Mesendoderm (in vitro differentiated cells): ENCODE measurements around the gene CACTIN.

Experiments used
- DNase-seq: peaks from one replicate; pipeline ENCODE4 v3.0.0; 2013
- H2AK5ac ChIP-seq: 2 replicates; pipeline ENCODE4 v1.6.1; 2013; ENCODE audit warnings: low read length, inconsistent platforms
- H2BK120ac ChIP-seq: 2 replicates; pipeline ENCODE4 v1.6.1; 2013; ENCODE audit warnings: low read depth, mild to moderate bottlenecking, low read length, moderate library complexity, mixed read lengths
- H2BK15ac ChIP-seq: replicated peaks from 2 replicates; pipeline ENCODE4 v1.6.1; 2013; ENCODE audit warnings: low read depth, mild to moderate bottlenecking, moderate library complexity
- H2BK5ac ChIP-seq: 2 replicates; pipeline ENCODE4 v1.6.1; 2013; ENCODE audit warnings: low read length, inconsistent platforms
- H3K18ac ChIP-seq: 2 replicates; pipeline ENCODE4 v1.6.1; 2013; ENCODE audit warnings: mild to moderate bottlenecking, low read length, mixed read lengths
- H3K23ac ChIP-seq: one replicate; pipeline ENCODE4 v1.6.1; 2013; ENCODE audit warnings: low read length
- H3K27ac ChIP-seq: 2 replicates; pipeline ENCODE4 v1.5.1; 2013; ENCODE audit warnings: low read depth, mild to moderate bottlenecking, inconsistent platforms, low read length, moderate library complexity
- H3K27me3 ChIP-seq: 2 replicates; pipeline ENCODE4 v1.6.1; 2013; ENCODE audit warnings: low read length, control low read depth, mild to moderate bottlenecking, inconsistent platforms; ENCODE audit not compliant: insufficient read depth, poor library complexity
- H3K36me3 ChIP-seq: 2 replicates; pipeline ENCODE4 v1.6.1; 2013; ENCODE audit warnings: low read length, inconsistent platforms; ENCODE audit not compliant: control insufficient read depth, insufficient read depth
- H3K4ac ChIP-seq: one replicate; pipeline ENCODE4 v1.6.1; 2013; ENCODE audit warnings: low read depth, mild to moderate bottlenecking, low read length, moderate library complexity
- H3K4me1 ChIP-seq: 2 replicates; pipeline ENCODE4 v1.6.1; 2013; ENCODE audit warnings: low read depth, low read length, inconsistent platforms; ENCODE audit not compliant: control insufficient read depth
- H3K4me2 ChIP-seq: 2 replicates; pipeline ENCODE4 v1.6.1; 2013; ENCODE audit warnings: low read length
- H3K4me3 ChIP-seq: 2 replicates; pipeline ENCODE4 v1.5.1; 2013; ENCODE audit warnings: mild to moderate bottlenecking, low read length
- H3K56ac ChIP-seq: one replicate; pipeline ENCODE4 v1.6.1; 2013; ENCODE audit warnings: low read length
- H3K79me1 ChIP-seq: 2 replicates; pipeline ENCODE4 v1.6.1; 2013; ENCODE audit warnings: low read length, inconsistent platforms
- H3K79me2 ChIP-seq: 2 replicates; pipeline ENCODE4 v1.6.1; 2013; ENCODE audit warnings: mild to moderate bottlenecking, low read length; ENCODE audit not compliant: control insufficient read depth, insufficient read depth
- H3K9ac ChIP-seq: 2 replicates; pipeline ENCODE4 v1.6.1; 2013; ENCODE audit warnings: low read length, inconsistent platforms
- H4K5ac ChIP-seq: one replicate; pipeline ENCODE4 v1.6.1; 2013; ENCODE audit warnings: low read length
- H4K8ac ChIP-seq: one replicate; pipeline ENCODE4 v1.6.1; 2013; ENCODE audit warnings: low read depth, mild to moderate bottlenecking, control low read depth, low read length, moderate library complexity
- WGBS: extraction: QIAGEN DNeasy Blood & Tissue Kit; methylation state at CpG from one replicate; pipeline ENCODE4 v1.1.7; 2013; ENCODE audit warnings: low lambda C conversion rate, missing lambda C conversion rate; ENCODE audit not compliant: insufficient coverage; ENCODE audit errors: extremely low coverage; 5-methylcytosine and 5-hydroxymethylcytosine counted together

Gene CACTIN

DNA sequence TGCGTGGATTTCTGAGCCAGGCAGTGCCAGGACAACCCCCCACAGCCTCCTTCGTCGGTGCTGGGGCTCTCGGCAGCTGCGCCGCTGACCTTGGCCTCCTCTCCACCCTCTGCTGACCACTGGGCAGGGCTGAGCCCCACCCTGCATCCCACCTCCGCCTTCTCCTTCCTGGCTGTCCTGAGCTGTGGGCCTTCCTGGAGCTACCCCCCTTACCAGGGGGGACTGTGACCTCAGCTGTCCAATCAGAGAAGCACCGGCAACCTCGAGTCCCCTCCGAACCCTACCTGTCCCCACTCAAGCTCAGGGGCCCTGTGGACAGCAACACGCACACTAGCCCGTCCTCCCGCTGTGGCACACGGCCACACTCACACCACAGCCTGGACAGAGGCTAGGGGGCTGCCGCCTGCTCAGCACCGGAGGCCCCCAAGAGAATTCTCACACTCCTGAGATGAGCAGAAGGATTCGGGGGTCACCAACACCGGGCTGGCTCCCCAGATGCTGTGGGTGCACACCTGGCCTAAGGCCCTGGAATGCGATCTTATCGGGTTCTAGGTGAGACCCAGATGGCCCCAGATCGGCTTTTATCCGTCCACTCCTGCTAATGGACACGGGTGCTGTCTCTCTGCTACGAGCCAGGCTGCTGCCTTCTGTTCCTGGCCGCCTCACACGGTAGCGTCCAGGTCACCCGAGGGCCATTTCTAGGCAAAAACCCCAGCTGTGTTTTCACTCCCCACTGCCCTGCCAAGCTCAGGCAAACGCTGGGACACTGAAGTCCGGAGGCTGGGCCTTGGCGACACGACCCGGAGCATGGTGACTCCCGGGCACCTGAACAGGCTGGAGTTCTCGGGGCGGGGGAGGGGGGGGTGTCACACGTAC, 32.5 kb upstream of the CACTIN start:
- Histone ChIP-seq H3K18ac (no peak overlapping the region), H3K27ac (no peak overlapping the region), H4K5ac (no peak overlapping the region), H3K9ac (no peak overlapping the region), H3K79me2 (no peaks in the 10 kb centered on the region), H3K36me3 (peaks cover 2% of the 10 kb centered on the region), H3K4me1 (no peaks in the 10 kb centered on the region), H3K4me3 (no peak overlapping the region), H2BK15ac (no peak overlapping the region), H3K23ac (no peak overlapping the region), H2AK5ac (no peak overlapping the region), H3K56ac (no peak overlapping the region), H3K27me3 (no peaks in the 10 kb centered on the region), H3K4me2 (no peak overlapping the region), H3K79me1 (no peaks in the 10 kb centered on the region), H4K8ac (no peak overlapping the region), H2BK5ac (no peak overlapping the region), H2BK120ac (no peak overlapping the region), H3K4ac (no peak overlapping the region)
- DNase-seq: no peak
- WGBS: no CpG with 5 or more reads among the region's 37 CpGs

DNA sequence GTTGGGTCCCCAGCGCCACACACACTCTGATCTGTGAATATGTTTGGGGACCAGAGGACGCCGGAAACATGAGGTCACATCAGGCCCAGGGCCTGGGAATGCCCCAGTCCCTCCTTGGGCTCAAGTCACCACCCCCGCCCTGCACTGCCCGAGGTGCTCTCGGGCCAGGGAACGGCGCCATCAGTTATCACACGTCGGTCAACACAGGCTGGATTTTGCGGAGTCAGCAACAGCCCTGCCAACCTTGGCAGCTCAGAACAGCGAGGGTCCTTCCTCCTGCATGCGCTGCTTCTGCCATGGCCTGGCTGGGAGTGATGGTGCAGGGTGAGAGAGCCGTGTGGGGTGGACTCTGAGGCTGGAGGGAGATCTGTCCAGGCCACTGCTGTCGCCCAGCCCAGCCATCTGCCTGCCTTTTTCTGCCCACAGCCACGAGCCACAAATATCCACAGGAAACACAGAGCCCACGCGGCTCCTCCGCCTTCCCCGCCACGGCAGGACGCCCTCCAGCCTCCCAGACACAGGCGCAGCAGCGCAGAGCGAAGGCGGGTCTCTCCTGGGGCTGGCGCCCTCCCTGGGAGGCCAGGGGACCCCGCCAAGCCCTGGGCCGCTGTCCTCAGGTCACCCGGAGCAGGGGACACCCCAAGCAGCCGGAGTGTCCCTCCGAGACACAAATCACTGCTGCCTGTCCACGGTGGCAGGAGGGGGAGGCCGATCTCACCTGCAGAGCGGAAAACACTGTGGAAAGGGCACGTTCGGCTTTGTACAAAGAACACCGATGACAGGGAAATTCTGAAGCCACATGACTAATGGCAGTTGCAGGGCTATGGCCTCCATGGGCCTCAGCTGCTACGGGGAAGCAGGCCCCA, 31.6 kb upstream of the CACTIN start:
- H2BK120ac ChIP-seq: no peak overlapping the region
- H4K5ac ChIP-seq: no peak overlapping the region
- H3K36me3 ChIP-seq: no peaks in the 10 kb centered on the region
- no peak overlapping the region for H4K8ac ChIP-seq
- no peak overlapping the region for H3K4me3 ChIP-seq
- H3K4me1 ChIP-seq: no peaks in the 10 kb centered on the region
- no peak overlapping the region for H2BK5ac ChIP-seq
- H2BK15ac ChIP-seq: no peak overlapping the region
- no peak overlapping the region for H3K18ac ChIP-seq
- H3K27me3 ChIP-seq: no peaks in the 10 kb centered on the region
- no peak overlapping the region for H3K56ac ChIP-seq
- no peak overlapping the region for H3K27ac ChIP-seq
- H3K23ac ChIP-seq: no peak overlapping the region
- H2AK5ac ChIP-seq: no peak overlapping the region
- no peak for DNase-seq
- H3K4me2 ChIP-seq: no peak overlapping the region
- H3K9ac ChIP-seq: no peak overlapping the region
- no CpG with 5 or more reads among the region's 39 CpGs for WGBS
- no peaks in the 10 kb centered on the region for H3K79me2 ChIP-seq
- no peaks in the 10 kb centered on the region for H3K79me1 ChIP-seq
- H3K4ac ChIP-seq: no peak overlapping the region

DNA sequence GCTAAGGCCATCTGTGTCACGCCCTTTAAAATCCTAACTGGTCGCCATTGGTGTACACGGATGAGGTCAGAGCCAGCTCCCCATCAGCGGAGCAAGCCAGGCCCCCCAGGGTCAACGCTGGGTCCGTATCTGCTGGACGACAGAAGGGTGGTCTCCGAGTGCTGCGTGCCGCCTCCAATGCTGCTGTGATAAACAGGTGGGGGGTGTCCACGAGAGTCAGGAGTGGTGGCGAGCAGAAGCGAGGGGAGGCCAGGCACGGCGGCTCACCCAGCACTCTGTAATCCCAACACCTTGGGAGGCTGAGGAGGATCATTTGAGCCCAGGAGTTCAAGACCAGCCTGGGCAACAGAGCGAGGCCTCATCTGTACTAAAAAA, 30.8 kb upstream of the CACTIN start:
- Histone ChIP-seq H2AK5ac (no peak overlapping the region), H4K8ac (no peak overlapping the region), H2BK120ac (no peak overlapping the region), H3K36me3 (no peaks in the 10 kb centered on the region), H2BK5ac (no peak overlapping the region), H3K23ac (no peak overlapping the region), H3K4me3 (no peak overlapping the region), H3K79me2 (no peaks in the 10 kb centered on the region), H3K4me2 (no peak overlapping the region), H3K18ac (no peak overlapping the region), H3K56ac (no peak overlapping the region), H3K4me1 (no peaks in the 10 kb centered on the region), H3K4ac (no peak overlapping the region), H3K27ac (no peak overlapping the region), H4K5ac (no peak overlapping the region), H3K79me1 (no peaks in the 10 kb centered on the region), H3K9ac (no peak overlapping the region), H2BK15ac (no peak overlapping the region), H3K27me3 (no peaks in the 10 kb centered on the region)
- DNase-seq: no peak
- WGBS: no CpG with 5 or more reads among the region's 16 CpGs

DNA sequence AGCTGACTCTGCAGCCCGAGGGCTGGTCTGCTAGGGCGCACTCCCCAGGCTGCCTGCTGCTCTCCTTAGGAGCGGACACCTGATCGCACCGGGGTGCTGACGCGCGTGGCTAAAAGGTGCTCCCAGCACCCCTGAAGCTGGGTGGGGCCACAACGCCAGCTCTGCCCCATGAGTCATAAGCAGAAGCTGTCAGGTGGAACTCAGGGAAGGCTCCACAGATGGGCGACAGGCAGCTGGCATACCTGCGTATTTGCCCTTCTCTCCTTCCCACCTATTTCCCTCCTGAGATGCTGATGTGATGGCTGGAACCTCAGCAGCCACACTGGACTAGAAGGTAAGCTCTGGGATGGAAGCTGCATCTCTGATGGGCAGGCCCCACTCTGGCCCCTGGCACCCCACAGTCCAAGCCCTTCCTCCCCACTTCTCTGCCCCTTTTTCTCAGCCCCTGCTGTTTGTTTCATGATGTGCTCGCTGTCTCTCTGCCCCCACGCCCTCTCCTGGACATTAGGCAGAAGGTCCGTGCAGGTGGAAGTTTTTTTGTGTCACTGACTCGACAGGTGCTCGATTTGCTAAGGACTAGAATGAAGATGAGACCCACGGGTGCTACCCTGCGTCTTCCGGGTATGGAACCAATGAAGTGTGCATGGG, 30.3 kb upstream of the CACTIN start:
- H4K8ac ChIP-seq: no peak overlapping the region

DNA sequence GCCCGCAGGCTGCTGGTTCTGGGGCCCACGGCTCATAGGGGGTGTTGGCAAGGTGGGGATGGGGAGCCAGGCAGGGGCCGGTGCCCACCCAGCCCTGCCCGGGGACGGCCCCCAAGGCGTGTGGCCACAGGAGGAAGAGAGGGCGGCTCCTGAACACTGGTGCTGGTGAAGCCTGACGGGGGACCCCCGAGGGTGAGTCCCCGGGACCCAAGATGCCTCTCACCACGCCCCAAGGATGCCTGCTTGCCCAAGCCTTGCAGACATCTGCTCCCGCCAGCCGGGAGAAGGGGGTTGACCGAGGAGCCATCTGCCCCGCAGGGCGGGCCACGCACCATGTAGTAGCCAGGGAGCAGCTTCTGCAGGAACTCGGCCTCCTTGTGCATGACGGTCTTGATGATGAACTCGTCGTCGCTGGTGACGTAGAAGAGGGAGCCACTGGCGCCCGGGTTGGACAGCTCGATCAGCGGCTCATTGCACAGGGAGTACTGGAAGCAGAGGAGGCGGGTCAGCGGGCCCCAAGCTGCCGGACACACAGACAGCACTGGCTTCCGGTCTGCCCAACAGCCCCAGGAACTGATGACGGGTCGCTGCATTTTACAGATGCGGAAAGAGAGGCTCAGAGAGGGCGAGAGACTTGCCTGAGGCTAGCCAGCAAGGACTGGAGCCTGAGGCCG, 29.6 kb upstream of the CACTIN start:
- no peaks in the 10 kb centered on the region for H3K4me1 ChIP-seq
- no peak overlapping the region for H3K4me3 ChIP-seq
- H3K56ac ChIP-seq: no peak overlapping the region
- no peak overlapping the region for H3K4ac ChIP-seq
- no CpG with 5 or more reads among the region's 36 CpGs for WGBS
- H3K36me3 ChIP-seq: no peaks in the 10 kb centered on the region
- no peak overlapping the region for H3K18ac ChIP-seq
- H4K5ac ChIP-seq: no peak overlapping the region
- no peak overlapping the region for H4K8ac ChIP-seq
- H2BK5ac ChIP-seq: no peak overlapping the region
- no peak for DNase-seq
- no peaks in the 10 kb centered on the region for H3K27me3 ChIP-seq
- H2AK5ac ChIP-seq: no peak overlapping the region
- H3K27ac ChIP-seq: no peak overlapping the region
- H3K79me2 ChIP-seq: no peaks in the 10 kb centered on the region
- no peak overlapping the region for H3K23ac ChIP-seq
- H3K4me2 ChIP-seq: no peak overlapping the region
- H3K9ac ChIP-seq: no peak overlapping the region
- no peak overlapping the region for H2BK15ac ChIP-seq
- H2BK120ac ChIP-seq: no peak overlapping the region
- no peaks in the 10 kb centered on the region for H3K79me1 ChIP-seq

More for the DNA sequence above, 30.3 kb upstream of the CACTIN start:
- Histone ChIP-seq H3K79me1 (no peaks in the 10 kb centered on the region), H4K5ac (no peak overlapping the region), H3K4me3 (no peak overlapping the region), H2BK15ac (no peak overlapping the region), H3K4me1 (no peaks in the 10 kb centered on the region), H2BK5ac (no peak overlapping the region), H3K4ac (no peak overlapping the region), H3K18ac (no peak overlapping the region), H3K79me2 (no peaks in the 10 kb centered on the region), H3K36me3 (no peaks in the 10 kb centered on the region), H2AK5ac (no peak overlapping the region), H3K23ac (no peak overlapping the region), H2BK120ac (no peak overlapping the region), H3K9ac (no peak overlapping the region), H3K56ac (no peak overlapping the region), H3K27me3 (no peaks in the 10 kb centered on the region), H3K4me2 (no peak overlapping the region), H3K27ac (no peak overlapping the region)
- no peak for DNase-seq
- WGBS: no CpG with 5 or more reads among the region's 19 CpGs
